GM19328 (cell line): ENCODE results near the gene SLC16A13.
"Not testable (repeated sequence)": the region's sequence is repeated elsewhere in the genome, so short reads cannot be mapped to it uniquely, and the experiment has no call there.

ENCODE experiments used
- ATAC-seq: cut with Tn5 transposase; IDR thresholded peaks from one replicate; pipeline ENCODE4 v1.9.1; 2021; ENCODE audit warnings: mild to moderate bottlenecking, moderate library complexity; ENCODE audit not compliant: unreplicated experiment

SLC16A13 gene

DNA sequence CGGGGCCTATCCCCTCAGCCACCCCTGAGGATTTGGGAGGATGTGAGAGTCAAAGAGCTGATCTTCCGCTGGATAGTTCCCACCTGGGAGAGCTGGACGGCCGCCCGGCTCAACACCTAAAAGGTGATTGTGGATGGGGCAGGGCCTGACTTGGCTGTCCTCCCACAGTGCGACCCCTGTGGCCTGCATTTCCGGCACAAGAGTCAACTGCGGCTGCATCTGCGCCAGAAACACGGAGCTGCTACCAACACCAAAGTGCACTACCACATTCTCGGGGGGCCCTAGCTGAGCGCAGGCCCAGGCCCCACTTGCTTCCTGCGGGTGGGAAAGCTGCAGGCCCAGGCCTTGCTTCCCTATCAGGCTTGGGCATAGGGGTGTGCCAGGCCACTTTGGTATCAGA, 8.5 kb upstream of the SLC16A13 start:
- ATAC-seq: no peak

DNA sequence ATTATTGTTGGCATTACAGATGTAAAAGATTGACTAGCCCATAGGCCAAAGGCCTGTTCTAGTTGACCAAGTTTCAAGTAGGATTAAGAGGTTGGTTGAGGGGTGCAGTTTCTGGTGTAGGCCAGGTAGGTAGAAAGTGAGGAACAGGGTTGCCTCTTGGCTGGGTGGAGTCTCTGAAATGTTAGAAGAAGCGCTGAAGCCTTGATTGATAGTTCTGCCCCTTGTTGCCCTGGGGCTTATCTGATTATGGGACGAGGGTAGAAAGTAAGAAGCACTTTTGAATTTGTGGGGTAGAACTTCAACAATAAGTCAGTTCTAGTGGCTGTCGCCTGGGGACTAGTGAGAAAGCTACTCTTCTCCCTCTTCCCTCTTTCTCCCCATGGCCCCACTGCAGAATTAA, 6.7 kb upstream of the SLC16A13 start:
- no peak for ATAC-seq

DNA sequence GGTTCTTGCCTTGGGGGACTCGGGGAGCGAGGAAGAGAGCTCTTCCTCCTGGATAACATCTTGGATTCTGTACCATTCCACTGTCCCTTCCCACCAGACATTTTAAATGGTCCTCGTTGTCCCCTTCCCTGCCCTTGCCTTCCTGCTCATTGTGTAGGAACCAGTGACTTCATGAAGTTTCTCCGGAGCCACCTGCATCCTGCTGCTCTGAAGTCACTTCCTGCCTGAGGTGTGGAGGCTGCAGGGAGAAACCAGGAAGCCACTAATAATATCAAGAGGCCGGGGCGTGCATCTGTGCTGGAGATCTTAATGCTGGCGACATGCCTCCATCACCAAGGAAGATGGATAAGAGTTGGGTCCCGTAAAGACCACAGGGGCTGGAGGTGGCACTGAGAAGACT, 6.2 kb upstream of the SLC16A13 start:
- ATAC-seq: no peak

DNA sequence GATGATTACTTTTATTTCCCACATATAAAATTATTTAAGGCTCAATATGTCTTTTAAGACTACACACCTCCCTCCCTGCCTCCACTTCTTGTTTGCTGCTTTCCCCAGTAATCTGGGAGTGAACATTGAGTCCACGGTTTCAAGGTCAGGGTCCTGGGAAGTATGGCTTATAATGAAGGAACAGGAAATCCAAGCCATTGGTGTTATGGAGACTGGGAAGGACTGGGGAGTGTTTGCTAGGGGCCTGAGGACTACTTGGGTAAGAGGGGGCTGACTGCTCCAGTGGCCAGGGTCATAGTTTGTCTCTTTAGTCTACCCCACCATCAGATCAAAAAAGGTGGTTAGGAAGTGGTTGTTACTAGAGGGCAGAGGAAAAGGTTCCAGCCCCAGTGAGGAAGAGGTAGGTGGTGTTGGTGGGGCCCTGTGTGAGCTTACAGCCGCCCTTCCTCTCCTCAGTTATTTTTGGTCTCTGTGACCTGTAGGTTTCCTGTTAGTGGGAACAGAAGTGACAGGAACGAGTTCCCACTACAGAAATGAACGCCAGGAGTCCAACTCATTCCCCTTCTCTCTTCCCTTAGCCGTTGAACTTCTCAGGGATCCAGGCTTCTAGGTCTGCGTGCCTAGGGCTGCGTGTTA, 742 bp upstream of the SLC16A13 start:
- no peak for ATAC-seq

DNA sequence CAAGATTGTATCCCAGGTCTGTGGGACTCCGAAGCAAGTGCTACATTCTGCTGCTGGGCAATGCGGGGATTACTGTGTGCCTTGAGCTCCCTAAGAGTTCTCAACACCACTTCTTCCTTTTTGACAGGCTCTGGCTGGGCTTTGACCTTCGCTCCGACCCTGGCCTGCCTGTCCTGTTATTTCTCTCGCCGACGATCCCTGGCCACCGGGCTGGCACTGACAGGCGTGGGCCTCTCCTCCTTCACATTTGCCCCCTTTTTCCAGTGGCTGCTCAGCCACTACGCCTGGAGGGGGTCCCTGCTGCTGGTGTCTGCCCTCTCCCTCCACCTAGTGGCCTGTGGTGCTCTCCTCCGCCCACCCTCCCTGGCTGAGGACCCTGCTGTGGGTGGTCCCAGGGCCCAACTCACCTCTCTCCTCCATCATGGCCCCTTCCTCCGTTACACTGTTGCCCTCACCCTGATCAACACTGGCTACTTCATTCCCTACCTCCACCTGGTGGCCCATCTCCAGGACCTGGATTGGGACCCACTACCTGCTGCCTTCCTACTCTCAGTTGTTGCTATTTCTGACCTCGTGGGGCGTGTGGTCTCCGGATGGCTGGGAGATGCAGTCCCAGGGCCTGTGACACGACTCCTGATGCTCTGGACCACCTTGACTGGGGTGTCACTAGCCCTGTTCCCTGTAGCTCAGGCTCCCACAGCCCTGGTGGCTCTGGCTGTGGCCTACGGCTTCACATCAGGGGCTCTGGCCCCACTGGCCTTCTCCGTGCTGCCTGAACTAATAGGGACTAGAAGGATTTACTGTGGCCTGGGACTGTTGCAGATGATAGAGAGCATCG, 2.4 kb downstream of the SLC16A13 start:
- ATAC-seq: no peak

DNA sequence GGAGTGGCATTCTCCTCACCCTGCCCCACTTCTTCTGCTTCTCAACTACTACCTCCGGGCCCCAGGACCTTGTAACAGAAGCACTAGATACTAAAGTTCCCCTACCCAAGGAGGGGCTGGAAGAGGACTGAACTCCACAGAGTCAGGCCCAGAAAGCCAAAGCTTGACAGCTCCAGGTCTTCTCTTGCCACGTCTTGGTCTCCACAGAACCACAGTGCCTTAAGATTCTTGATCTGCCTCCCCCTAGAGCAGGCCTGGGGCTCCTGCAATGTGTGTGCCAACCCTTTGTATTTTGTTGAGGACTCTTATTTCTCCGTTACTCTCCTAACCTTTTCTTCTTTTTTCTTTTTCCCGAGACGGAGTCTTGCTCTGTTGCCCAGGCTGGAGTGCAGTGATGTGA, 4.0 kb downstream of the SLC16A13 start:
- ATAC-seq: no peak

DNA sequence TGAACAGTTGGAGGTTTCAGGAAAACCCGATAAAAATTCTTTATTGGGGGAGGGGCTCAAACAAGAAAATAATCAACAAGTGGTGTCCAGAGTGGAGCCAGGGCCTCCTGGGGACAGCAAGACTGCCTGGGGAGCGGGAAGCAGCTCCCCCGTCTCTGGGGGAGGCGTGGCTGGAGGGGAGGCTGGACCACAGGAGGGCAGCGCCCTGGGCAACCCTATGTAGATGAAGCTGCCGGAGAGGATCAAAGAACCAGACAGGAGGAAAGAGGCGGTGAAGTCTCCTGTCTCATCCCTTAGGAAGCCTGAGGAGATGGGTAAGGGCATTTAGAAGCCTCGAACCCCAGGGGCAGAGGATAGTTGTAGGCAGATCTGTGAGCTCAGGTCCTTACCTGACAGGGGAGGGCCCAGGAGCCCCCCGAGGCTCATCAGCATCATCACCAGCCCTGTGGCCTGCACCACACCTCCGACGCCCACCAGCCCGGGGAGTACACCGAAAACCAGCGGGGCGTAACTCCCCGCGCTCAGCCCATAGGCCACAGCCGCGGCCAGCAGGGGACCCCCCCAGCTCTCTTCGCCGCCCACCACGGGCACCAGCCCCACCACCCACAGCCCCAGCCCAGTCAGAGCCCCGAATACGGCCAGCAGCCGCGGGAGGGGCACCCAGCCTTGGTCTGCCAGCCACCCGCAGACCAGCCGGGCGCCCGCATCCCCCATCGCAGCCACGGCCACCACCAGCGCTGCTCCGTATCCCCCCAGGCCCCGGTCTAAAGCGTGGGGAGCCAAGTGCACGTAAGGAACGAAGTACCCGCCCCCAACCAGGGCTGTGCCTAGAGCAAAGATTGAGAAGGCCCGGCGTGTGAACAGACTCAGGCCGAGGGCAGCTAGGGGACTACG, 6.0 kb downstream of the SLC16A13 start:
- ATAC-seq: no peak

DNA sequence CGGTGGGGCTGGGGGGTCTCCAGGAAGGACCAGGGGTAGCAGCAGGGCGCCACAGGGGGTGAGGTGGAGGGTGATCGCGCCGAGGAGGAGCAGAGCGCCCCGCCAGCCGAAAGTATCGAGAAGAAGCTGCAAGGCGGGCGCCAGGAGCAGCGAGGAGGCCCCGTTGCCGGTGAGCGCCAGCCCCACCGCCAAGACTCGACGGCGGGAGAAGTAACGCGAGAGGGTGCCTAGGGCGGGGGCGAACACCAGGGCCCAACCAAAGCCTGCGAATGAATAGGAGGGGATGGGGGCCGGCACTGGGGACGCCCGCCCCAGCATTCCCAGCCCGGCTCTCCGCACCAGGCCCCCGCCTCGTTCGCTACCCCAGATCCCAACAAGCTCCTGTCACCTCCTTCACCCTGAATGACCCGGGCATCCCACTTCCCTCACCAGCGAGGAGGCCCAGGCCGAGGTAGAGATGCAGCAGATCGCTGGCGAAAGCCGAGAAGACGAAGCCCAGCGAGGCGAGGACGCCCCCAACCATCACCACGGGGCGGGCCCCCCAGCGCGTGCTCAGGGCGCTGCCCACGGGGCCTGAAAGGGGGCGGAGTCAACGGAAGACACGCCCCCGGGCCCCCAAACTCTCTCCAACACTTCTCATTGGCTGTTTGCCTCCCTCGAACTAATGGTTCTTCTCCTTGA, 6.8 kb downstream of the SLC16A13 start:
- ATAC-seq: no peak

DNA sequence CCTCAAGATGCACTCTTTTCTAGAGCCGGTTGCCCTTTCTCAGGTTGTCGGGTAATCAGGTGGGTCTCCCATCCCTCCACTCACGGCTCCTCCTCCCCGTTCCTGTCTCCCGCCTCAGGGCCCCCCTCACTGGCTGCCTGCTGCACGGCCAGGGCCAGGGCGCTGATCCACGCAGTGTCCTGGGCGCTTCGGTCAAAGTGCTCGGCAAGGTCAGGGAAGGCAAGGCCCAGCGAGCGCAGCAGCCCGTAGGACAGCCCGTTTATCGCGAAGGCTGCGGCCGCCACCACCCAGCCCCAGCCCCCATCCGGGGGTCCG, 7.3 kb downstream of the SLC16A13 start:
- ATAC-seq: no peak

DNA sequence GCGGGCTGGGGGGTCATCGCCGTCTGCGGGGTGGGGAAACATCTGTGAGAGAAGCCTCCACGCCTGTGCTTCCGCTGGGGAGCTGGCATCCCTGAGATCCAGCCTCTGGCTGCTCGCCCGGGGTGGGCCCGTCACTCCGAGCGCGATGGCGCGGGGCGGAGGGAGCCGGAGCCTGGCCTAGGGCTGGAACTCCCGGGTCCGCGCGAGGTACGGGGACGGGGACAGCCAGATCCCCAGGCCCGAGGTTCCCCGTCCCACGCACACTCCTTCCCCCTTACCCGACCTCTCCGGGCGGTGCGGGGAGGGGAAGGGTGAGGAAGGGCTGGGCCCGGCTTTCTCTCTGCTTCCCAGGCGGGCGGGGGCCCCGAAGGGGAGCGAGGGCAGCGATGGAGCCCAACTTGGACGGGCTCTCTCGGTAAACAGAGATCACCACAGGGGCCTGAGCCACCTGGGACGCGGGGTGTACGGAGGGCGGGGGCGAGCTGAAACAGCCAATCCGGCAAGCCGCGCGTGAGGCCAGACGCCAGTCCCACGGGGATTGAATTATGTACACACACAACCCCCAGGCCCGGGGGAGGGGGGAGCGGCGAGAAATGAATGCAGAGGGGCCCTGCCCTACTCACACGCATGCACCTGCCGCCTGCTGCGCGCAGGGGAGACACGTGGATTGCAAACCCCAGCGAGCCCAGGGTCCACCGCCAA, 7.8 kb downstream of the SLC16A13 start, which contains the start of gene SLC16A11:
TSS of gene SLC16A11 (minus strand) at position 596 of the 702 bp plus-strand sequence. CDS start at position 17, 579 bp downstream.
- ATAC-seq: no peak

DNA sequence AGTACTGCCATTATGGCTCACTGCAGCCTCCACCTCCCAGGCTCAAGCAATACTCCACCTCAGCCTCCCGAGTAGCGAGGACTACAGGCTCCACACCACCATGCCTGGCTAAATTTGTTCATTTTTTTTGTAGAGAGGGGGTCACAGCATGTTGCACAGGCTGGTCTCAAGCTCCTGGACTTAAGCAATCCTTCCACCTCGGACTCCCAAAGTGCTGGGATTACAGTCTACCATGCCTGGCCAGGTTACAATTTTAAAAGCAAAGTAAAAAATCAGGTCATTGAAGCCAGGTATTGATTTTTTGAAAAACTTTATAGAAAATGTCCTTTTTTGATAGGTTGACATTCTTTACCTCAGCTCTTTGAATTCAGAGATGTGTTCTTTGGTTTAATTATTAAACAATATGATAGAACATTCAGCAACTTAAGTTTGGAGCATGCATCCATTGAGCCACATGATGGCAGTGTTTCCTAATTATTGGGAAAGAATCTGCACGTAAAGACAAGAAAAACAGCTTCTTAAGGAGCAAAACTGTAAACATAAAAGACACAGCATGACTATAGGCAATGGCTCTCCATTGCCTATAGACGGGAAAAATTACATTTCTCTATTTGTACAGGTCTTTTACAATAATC, 9.8 kb downstream of the SLC16A13 start:
- ATAC-seq: no peak

DNA sequence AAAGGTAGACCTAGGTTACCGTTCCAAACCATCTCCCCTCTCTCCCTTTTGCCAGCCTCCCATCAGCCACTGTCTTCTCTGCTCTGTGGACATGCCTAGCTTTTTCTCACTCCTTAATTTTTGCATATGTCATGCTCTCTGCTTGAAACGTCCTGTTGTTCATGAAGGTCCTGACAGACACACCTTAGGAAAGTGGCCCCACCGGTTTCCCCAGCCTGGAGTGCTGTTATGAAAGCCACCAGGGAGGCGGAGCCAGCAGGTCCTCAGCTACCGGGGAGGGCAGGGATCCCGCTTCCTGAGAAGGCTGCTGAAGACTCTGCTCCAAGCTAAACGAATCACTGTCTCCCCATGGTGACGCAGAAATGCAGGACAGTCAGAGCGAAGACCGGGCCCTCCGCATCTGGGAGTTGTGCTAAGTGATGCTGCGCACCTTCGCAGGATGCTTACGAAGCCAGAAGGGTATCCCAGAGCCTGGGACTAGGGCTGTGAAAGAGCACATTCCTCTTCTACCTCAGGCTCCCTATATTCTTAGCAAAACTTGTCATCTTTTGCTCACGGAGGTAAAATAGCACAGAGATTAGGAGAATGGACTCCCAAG, 10.4 kb downstream of the SLC16A13 start:
- no peak for ATAC-seq

DNA sequence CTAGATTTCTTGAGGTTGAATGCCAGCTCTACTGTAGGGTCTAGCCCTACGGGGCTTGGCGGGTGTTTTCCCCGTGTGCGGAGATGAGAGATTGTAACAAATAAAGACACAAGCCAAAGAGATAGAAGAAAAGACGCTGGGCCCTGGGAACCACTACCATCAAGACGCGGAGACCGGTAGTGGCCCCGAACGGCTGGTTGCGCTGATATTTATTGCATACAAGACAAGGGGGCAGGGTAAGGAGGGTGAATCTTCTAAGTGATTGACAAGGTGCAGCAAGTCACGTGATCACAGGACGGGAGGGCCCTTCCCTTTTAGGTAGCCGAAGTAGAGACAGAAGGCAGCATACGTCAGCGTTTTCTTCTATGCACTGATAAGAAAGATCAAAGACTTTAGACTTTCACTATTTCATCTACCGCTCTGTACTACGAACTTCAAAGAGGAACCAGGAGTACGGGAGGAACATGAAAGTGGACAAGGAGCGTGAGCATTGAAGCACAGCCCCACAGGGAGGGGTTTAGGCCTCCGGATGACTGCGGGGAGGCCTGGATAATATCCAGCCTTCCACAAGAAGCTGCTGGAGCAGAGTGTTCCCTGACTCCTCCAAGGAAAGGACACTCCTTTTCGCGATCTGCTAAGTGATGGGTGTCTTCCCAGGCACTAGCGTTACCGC, 11.0 kb downstream of the SLC16A13 start:
- not testable (repeated sequence) for ATAC-seq

DNA sequence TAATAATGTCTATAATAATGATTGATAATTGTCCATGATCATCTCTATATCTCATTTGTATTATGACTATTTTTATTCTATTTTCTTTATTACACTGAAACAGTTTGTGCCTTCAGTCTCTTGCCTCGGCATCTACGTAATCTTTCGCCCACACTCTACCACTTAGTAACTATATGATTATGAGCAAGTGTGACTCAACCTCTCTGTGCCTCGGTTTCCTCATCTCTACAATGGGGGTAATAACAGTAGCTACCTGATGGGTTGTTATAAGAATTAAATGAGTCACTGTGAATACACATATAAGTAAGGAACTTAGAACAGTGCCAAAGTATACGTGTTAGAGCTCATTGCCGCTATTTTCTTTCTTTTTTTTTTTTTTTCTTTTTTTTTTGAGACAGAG, 11.8 kb downstream of the SLC16A13 start:
- no peak for ATAC-seq

DNA sequence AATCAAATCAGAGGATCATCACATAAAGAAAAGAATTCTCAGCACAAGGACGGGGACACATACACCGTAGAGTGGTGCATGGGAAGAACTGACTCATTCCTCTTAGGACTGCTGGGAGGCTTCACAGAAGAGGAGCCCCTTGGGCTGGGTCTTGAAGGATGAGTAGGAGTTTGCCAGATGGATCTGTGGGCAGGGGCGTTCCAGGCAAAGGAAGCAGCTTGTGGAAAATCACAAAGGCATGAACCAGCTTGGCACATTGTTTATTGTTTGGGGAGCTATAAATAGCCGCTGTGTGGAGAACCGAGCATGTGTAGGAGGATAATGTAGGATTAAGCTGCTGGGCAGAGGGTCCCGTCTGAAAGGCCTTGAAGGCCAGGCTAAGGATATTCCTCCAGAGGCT, 13.2 kb downstream of the SLC16A13 start:
- ATAC-seq: no peak

DNA sequence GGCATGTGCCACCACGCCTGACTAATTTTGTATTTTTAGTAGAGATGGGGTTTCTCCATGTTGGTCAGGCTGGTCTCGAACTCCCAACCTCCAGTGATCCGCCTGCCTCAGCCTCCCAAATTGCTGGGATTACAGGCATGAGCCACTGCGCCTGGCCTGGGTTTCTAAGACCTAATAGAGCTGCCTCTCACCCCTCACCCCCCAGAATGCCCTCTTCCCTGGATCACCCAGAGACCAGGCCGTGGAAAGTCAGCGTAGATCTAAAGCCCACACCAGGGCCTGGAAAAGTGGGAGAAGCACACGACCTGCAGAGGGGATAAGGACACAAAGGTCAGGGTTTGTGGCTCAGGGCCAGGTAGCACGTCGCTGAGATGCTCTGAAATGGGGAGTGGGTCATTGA, 14.8 kb downstream of the SLC16A13 start:
- ATAC-seq: not testable (repeated sequence)

DNA sequence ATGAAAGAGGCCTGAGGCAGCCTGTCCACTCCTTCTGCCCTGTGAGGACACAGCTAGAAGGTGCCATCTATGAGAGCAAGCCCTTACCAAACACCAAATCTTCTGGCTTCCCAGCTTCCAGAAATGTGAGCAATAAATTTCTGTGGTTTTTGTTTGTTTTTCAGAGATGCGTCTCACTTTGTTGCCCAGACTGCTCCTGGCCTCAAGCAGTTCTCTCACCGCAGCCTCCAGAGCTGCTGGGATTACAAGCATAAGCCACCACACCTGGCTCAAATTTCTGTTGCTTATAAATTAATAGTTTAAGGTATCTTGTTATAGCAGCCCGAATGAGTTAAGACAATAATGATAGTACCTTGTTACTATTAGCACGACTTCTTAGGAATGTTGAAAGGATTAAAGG, 20.6 kb downstream of the SLC16A13 start:
- no peak for ATAC-seq

DNA sequence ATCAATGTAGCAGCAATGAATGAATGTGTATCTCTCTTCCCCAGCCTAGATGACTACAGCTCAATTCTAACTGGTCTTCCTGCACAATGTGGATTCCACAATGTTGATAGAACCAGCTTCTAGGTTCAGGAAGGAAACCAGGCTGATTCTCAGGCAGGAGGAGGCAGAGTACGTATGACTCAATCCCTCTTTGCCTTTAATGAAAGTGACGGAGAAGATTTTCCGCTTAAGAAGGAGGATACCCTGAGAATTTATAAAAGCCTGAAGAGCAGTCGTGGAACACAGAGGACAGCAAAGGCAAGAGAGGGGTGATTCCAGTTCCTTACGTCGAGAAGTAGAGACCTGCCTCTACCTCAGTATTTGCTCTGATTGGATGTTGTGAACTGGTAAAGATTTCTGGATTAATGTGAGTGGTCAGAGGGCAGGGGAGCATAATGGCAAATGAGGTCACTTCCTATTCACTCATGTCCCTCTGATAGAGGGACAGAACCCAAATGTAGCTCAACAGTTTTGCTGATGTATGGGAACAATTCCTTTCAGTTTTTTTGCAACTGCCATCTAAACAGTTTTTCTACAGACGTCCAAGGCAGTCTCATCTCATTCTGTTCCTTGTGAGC, 23.1 kb downstream of the SLC16A13 start:
- no peak for ATAC-seq
